Osteoblast (primary cell): ENCODE data around the gene TMEM255B. TPM values are rescaled to one million over a fixed set of nuclear protein-coding genes. Genes with fewer than 3 reads are reported as not detected.
"Not testable (repeated sequence)": the region's sequence is repeated elsewhere in the genome, so short reads cannot be mapped to it uniquely, and the experiment has no call there.

Experiments
- DNase-seq: peaks from one replicate; pipeline ENCODE4 v3.0.0; 2011; ENCODE audit warnings: low spot score, mixed read lengths; ENCODE audit not compliant: insufficient read length; ENCODE audit errors: missing footprints
- H2AFZ ChIP-seq: 2 replicates; pipeline ENCODE4 v1.6.0; 2011; ENCODE audit warnings: mild to moderate bottlenecking, low read length
- H3K27ac ChIP-seq: 2 replicates; pipeline ENCODE4 v1.5.1; 2011; ENCODE audit warnings: mild to moderate bottlenecking, low read depth, low read length, moderate library complexity
- H3K27me3 ChIP-seq: 2 replicates; pipeline ENCODE4 v1.6.0; 2012; ENCODE audit warnings: mild to moderate bottlenecking, control low read depth, inconsistent platforms, low read length, moderate library complexity; ENCODE audit not compliant: insufficient read depth
- H3K36me3 ChIP-seq: 2 replicates; pipeline ENCODE4 v1.5.1; 2011; ENCODE audit warnings: mild to moderate bottlenecking, low read length, control low read depth, moderate library complexity; ENCODE audit not compliant: insufficient read depth
- H3K4me1 ChIP-seq: 2 replicates; pipeline ENCODE4 v1.5.1; 2011; ENCODE audit warnings: mild to moderate bottlenecking, low read length, control low read depth, moderate library complexity; ENCODE audit not compliant: insufficient read depth
- H3K4me2 ChIP-seq: 2 replicates; pipeline ENCODE4 v1.6.0; 2011; ENCODE audit warnings: mild to moderate bottlenecking, low read length; ENCODE audit not compliant: insufficient read depth
- H3K4me3 ChIP-seq: fragments of 200-600 bp; sonication (generic); 3 replicates; pipeline ENCODE4 v1.5.1; 2012; ENCODE audit warnings: mild to moderate bottlenecking, low read length, inconsistent platforms; ENCODE audit not compliant: insufficient read depth
- H3K79me2 ChIP-seq: 2 replicates; pipeline ENCODE4 v1.6.0; 2012; ENCODE audit warnings: mild to moderate bottlenecking, low read length, control low read depth, inconsistent platforms; ENCODE audit not compliant: insufficient read depth
- H3K9me3 ChIP-seq: 2 replicates; pipeline ENCODE4 v1.5.1; 2011; ENCODE audit warnings: low read depth, low read length, control low read depth
- H4K20me1 ChIP-seq: 2 replicates; pipeline ENCODE4 v1.6.0; 2012; ENCODE audit warnings: mild to moderate bottlenecking, low read length, control low read depth; ENCODE audit not compliant: insufficient read depth
- total RNA-seq: library from RNA; depleted of rRNA; stranded (reverse); fragments of >200 nt; gene quantifications from 2 replicates; pipeline ENCODE4 v1.2.3, GENCODE V29; 2012
- TF ChIP-seq, protein P1 (sequence below): IDR thresholded peaks from 2 replicates; pipeline ENCODE4 v1.5.1; 2011; ENCODE audit warnings: mild to moderate bottlenecking, low read depth, low read length, moderate library complexity; ENCODE audit errors: extremely low read depth

The TMEM255B gene
- total RNA-seq, 1 donor = 1.8 TPM

DNA sequence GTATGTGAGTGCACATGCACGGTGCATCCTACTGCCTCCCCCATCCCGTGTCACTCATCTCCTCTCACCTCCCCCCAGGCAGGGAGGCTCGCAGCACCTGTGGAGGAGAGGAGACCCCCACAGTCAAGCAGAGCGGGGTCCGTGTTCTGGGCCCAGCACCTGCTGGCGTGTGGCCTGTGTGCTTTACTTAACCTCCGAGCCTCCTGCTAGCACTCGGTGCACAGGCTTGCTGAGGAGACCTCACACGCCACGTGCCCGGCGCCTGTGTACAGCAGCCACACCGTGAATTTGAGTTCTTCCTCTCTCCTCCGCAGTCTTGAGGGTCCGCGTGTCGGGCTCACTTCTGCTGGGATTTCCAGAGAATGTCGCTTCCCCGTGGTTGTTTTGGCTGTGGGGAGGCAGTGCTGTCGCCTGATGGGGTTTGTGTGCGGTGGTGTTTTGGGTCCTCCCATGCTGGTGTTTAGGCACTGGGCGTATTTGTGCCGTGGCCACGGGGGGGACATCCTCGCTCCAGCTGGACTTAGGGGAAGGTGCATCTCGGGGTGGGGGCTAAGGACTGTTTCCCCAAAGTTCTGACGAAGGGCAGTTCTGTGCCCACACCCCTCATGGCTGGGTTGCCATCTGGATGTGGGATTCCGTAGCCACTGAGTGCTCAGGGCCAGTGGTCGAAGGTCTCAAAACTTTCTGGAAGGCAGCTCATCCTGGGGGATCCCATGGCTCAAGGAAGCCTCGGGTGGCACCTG is 34.8 kb upstream of the TMEM255B start:
- Histone ChIP-seq H3K4me2 (peak overlapping the region; percentile 77), H2AFZ (no peak overlapping the region), H3K79me2 (no peaks in the 10 kb centered on the region), H3K4me3 (peak overlapping the region; percentile 67), H3K36me3 (no peaks in the 10 kb centered on the region), H4K20me1 (no peaks in the 10 kb centered on the region), H3K27me3 (peaks cover 14% of the 10 kb centered on the region), H3K9me3 (no peaks in the 10 kb centered on the region), H3K27ac (no peak overlapping the region), H3K4me1 (no peaks in the 10 kb centered on the region)
- no peak for DNase-seq
- TF ChIP-seq, protein P1, sequence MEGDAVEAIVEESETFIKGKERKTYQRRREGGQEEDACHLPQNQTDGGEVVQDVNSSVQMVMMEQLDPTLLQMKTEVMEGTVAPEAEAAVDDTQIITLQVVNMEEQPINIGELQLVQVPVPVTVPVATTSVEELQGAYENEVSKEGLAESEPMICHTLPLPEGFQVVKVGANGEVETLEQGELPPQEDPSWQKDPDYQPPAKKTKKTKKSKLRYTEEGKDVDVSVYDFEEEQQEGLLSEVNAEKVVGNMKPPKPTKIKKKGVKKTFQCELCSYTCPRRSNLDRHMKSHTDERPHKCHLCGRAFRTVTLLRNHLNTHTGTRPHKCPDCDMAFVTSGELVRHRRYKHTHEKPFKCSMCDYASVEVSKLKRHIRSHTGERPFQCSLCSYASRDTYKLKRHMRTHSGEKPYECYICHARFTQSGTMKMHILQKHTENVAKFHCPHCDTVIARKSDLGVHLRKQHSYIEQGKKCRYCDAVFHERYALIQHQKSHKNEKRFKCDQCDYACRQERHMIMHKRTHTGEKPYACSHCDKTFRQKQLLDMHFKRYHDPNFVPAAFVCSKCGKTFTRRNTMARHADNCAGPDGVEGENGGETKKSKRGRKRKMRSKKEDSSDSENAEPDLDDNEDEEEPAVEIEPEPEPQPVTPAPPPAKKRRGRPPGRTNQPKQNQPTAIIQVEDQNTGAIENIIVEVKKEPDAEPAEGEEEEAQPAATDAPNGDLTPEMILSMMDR = no peak

- no peaks in the 10 kb centered on the region for H3K9me3 ChIP-seq
- DNase-seq = peak; percentile 97
- no peaks in the 10 kb centered on the region for H3K36me3 ChIP-seq
- TF ChIP-seq, protein P1 = peak; percentile 75
- no peaks in the 10 kb centered on the region for H3K4me1 ChIP-seq
- H3K4me3 ChIP-seq = peak overlapping the region; percentile 67
- H3K27ac ChIP-seq = no peak overlapping the region
- peak overlapping the region; percentile 70 for H2AFZ ChIP-seq
- no peaks in the 10 kb centered on the region for H3K79me2 ChIP-seq
- peak overlapping the region; percentile 77 for H3K4me2 ChIP-seq
- no peaks in the 10 kb centered on the region for H4K20me1 ChIP-seq
- peaks cover 20% of the 10 kb centered on the region for H3K27me3 ChIP-seq
These were observed 34.2 kb upstream of the TMEM255B start for GRCh38 chr13:113724780-113725315.

- H4K20me1 ChIP-seq, H3K36me3 ChIP-seq, H3K27ac ChIP-seq, DNase-seq, H3K4me1 ChIP-seq, H3K9me3 ChIP-seq, H3K79me2 ChIP-seq, H2AFZ ChIP-seq, H3K4me2 ChIP-seq: not testable (repeated sequence)
- Histone ChIP-seq H3K27me3 (peaks cover 25% of the 10 kb centered on the region), H3K4me3 (peak overlapping the region; percentile 67)
These were observed 33.5 kb upstream of the TMEM255B start for GRCh38 chr13:113725329-113726105.

GRCh38 chr13:113726106-113726821 is 32.8 kb upstream of the TMEM255B start:
- DNase-seq, H3K4me3 ChIP-seq, H4K20me1 ChIP-seq, H2AFZ ChIP-seq, H3K27ac ChIP-seq, H3K36me3 ChIP-seq, H3K9me3 ChIP-seq, H3K4me1 ChIP-seq, H3K79me2 ChIP-seq: not testable (repeated sequence)
- Histone ChIP-seq H3K27me3 (peaks cover 31% of the 10 kb centered on the region), H3K4me2 (peak overlapping the region; percentile 60)
